Heart left ventricle (tissue), 13 donors: ENCODE results near the gene TPST1.

Experiments used
- POLR2A ChIP-seq, 2 donors: fragments of 450-650 bp; IDR thresholded peaks; one replicate each; pipeline ENCODE4 v1.6.1; 2017; ENCODE audit warnings: antibody characterized with exemption in 2 of 2, mild to moderate bottlenecking in 2 of 2, moderate library complexity in 2 of 2
- TF ChIP-seq, protein P1 (sequence below), 12 donors: fragments of 200-600 bp; sonication (generic) in 4 of 12; IDR thresholded peaks; one replicate each; pipeline versions ENCODE4 v1.5.0 to v1.8.0; 2018 to 2022; ENCODE audit warnings: antibody characterized with exemption in 12 of 12, mild to moderate bottlenecking in 5 of 12
- donor health status: ischemic (EF 13 %, LVEDD 7.1; RV severe dilation, severe dysfunction).
- donor health status: DM: no; HTN: yes; CAD: no.
- donor health status: DM: no; HTN: no; CAD: no.
- donor health status: ischemic (EF 25% LVEDD 6.9; RV normal size, moderate dysfunction).
- donor health status: ischemic (EF 25% LVEDD 5.7; RV mildly dilated, moderate dysfunction).
- donor health status: ischemic (EF 35%, LVEDD 5.7; RV mildly dilated, moderate dysfunction).
- donor health status: nonischemic (EF 11% LVEDD 7.7; RV severe dilation, severe dysfunction).
- donor health status: DM: yes; HTN: yes; CAD: no.
- donor health status: PGD.
- donor health status: ischemic (EF 29% LVEDD 5.4; RV normal size, mild dysfunction).
- donor health status: nonischemic (EF 23%, LVEDD 6.1; RV moderate dilation, normal function).

DNA sequence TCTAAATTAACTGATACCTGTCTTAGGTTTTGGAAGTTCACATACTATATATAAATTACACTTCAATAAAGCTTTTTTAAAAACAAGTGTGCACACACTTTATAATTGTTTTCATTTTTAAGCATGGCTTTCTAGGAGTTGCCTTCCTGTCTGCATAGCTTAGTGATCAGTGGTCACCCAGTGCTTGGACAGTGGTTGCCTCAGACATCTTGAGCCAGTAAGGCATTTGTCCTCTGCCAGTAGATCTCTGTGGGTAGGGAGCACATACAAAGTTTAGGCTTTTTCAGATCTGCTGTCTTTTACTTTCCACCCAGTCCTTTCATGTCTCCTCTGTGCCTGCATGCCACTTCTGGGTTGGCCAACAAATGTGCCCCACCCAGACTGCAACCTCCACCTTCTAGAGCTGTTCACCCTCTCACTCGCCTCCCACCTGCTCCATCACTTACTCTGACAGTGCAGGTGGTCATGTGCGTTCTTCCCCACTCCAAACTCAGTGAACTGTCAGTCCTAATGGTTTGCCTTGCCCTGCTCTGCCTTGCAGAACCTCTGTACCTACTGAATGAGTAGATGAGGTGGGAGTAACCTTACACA lies 31.7 kb downstream of the TPST1 start:
- TF ChIP-seq POLR2A (IDR thresholded peaks at IDR 0.05): no peak
- TF ChIP-seq, protein P1, sequence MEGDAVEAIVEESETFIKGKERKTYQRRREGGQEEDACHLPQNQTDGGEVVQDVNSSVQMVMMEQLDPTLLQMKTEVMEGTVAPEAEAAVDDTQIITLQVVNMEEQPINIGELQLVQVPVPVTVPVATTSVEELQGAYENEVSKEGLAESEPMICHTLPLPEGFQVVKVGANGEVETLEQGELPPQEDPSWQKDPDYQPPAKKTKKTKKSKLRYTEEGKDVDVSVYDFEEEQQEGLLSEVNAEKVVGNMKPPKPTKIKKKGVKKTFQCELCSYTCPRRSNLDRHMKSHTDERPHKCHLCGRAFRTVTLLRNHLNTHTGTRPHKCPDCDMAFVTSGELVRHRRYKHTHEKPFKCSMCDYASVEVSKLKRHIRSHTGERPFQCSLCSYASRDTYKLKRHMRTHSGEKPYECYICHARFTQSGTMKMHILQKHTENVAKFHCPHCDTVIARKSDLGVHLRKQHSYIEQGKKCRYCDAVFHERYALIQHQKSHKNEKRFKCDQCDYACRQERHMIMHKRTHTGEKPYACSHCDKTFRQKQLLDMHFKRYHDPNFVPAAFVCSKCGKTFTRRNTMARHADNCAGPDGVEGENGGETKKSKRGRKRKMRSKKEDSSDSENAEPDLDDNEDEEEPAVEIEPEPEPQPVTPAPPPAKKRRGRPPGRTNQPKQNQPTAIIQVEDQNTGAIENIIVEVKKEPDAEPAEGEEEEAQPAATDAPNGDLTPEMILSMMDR (IDR thresholded peaks at IDR 0.05): no peak
